ENCODE measurements around the gene CXCL16.
A peak's percentile ranks its signal among the peaks of the same experiment; 100 is the strongest.

Gene CXCL16

GRCh38 chr17:4786516-4786915 is 46.8 kb upstream of the CXCL16 start:
- H3K14ac ChIP-seq (ENCODE audit: low read length in 2 of 2), result no peak overlapping the region
- 86% methylated on average over 5 of the region's 6 CpGs for WGBS
- H3K4ac ChIP-seq (ENCODE audit: low read depth in 1 of 2, low read length in 2 of 2), result no peak overlapping the region

GRCh38 chr17:4786106-4786511 is 46.4 kb upstream of the CXCL16 start, which contains the start of gene VMO1:
Gene VMO1, minus strand, starts transcription at chr17:4786364. Its CDS starts 12 bp downstream, at chr17:4786352.
- no peak within 1 kb of the TSS for H2BK12ac ChIP-seq (ENCODE audit: low read length in 2 of 2)
- peak within 1 kb of the TSS in 1 of 2 experiments; percentile 9 for H3K23ac ChIP-seq (ENCODE audit: low read length in 2 of 2)
- H4K8ac ChIP-seq (ENCODE audit: low read length), result no peak within 1 kb of the TSS
- no peak within 1 kb of the TSS for H3K4ac ChIP-seq (ENCODE audit: low read depth in 1 of 2, low read length in 2 of 2)
- H3K9ac ChIP-seq (ENCODE audit: low read length), result peak within 1 kb of the TSS; percentile 46
- no peak within 1 kb of the TSS for H2AK5ac ChIP-seq (ENCODE audit: low read length, severe bottlenecking)
- no peaks in the 10 kb centered on the region for H3K36me3 ChIP-seq (ENCODE audit: control insufficient read depth in 1 of 2, insufficient read depth in 2 of 2, low read depth in 1 of 2, low read length in 2 of 2)
- no peak within 1 kb of the TSS for H2AFZ ChIP-seq (ENCODE audit: low read depth, low read length)
- H3K4me3 ChIP-seq (ENCODE audit: insufficient read depth in 1 of 2, low read depth in 1 of 2, low read length in 2 of 2), result peak within 1 kb of the TSS in 1 of 2 experiments; percentile 69
- 91% methylated on average over 20 of the region's 24 CpGs for WGBS
- peaks cover 15% of the 10 kb centered on the region for H3K4me1 ChIP-seq (ENCODE audit: control insufficient read depth, insufficient read depth, low read depth, low read length)
- H3K79me1 ChIP-seq (replicated peaks; ENCODE audit: low read length, poor library complexity, severe bottlenecking), result peaks cover 7% of the 10 kb centered on the region
- H2BK120ac ChIP-seq (ENCODE audit: low read depth, low read length), result no peak within 1 kb of the TSS
- H3K27ac ChIP-seq (ENCODE audit: low read length, poor library complexity, severe bottlenecking), result no peak within 1 kb of the TSS
- no peaks in the 10 kb centered on the region for H3K9me3 ChIP-seq (ENCODE audit: control insufficient read depth, low read length)
- H3K4me2 ChIP-seq (ENCODE audit: low read length, poor library complexity, severe bottlenecking), result no peak within 1 kb of the TSS
- no peak within 1 kb of the TSS for H3K14ac ChIP-seq (ENCODE audit: low read length in 2 of 2)
- H3K27me3 ChIP-seq (ENCODE audit: control insufficient read depth in 1 of 2, insufficient read depth in 1 of 2, low read length in 2 of 2), result peaks cover 8 to 34% of the 10 kb centered on the region in 2 experiments
- no peak within 1 kb of the TSS for H4K91ac ChIP-seq (ENCODE audit: low read length)
- DNase-seq, result no peak
- no peak within 1 kb of the TSS for H2BK15ac ChIP-seq (ENCODE audit: low read depth, poor library complexity, severe bottlenecking)
- no peak within 1 kb of the TSS for H2BK5ac ChIP-seq (ENCODE audit: low read depth, low read length, poor library complexity, severe bottlenecking)
- H3K18ac ChIP-seq (ENCODE audit: low read depth in 1 of 2, low read length in 2 of 2), result no peak within 1 kb of the TSS

More at GRCh38 chr17:4786516-4786915, 46.8 kb upstream of the CXCL16 start:
- no peak overlapping the region for H3K27ac ChIP-seq (ENCODE audit: low read length, poor library complexity, severe bottlenecking)
- H3K36me3 ChIP-seq (ENCODE audit: control insufficient read depth in 1 of 2, insufficient read depth in 2 of 2, low read depth in 1 of 2, low read length in 2 of 2), result no peaks in the 10 kb centered on the region
- no peak overlapping the region for H4K91ac ChIP-seq (ENCODE audit: low read length)
- H3K79me1 ChIP-seq (replicated peaks; ENCODE audit: low read length, poor library complexity, severe bottlenecking), result peaks cover 7% of the 10 kb centered on the region
- no peak overlapping the region for H2BK5ac ChIP-seq (ENCODE audit: low read depth, low read length, poor library complexity, severe bottlenecking)
- no peak overlapping the region for H4K8ac ChIP-seq (ENCODE audit: low read length)
- H2BK12ac ChIP-seq (ENCODE audit: low read length in 2 of 2), result no peak overlapping the region
- peaks cover 8 to 34% of the 10 kb centered on the region in 2 experiments for H3K27me3 ChIP-seq (ENCODE audit: control insufficient read depth in 1 of 2, insufficient read depth in 1 of 2, low read length in 2 of 2)
- H3K18ac ChIP-seq (ENCODE audit: low read depth in 1 of 2, low read length in 2 of 2), result no peak overlapping the region
- no peak for DNase-seq
- peak overlapping the region in 1 of 2 experiments; percentile 9 for H3K23ac ChIP-seq (ENCODE audit: low read length in 2 of 2)
- H3K4me3 ChIP-seq (ENCODE audit: insufficient read depth in 1 of 2, low read depth in 1 of 2, low read length in 2 of 2), result peak overlapping the region in 1 of 2 experiments; percentile 69
- peaks cover 15% of the 10 kb centered on the region for H3K4me1 ChIP-seq (ENCODE audit: control insufficient read depth, insufficient read depth, low read depth, low read length)
- no peak overlapping the region for H3K4me2 ChIP-seq (ENCODE audit: low read length, poor library complexity, severe bottlenecking)
- H3K9ac ChIP-seq (ENCODE audit: low read length), result peak overlapping the region; percentile 46
- H3K9me3 ChIP-seq (ENCODE audit: control insufficient read depth, low read length), result no peaks in the 10 kb centered on the region
- no peak overlapping the region for H2AFZ ChIP-seq (ENCODE audit: low read depth, low read length)
- H2BK120ac ChIP-seq (ENCODE audit: low read depth, low read length), result no peak overlapping the region
- H2AK5ac ChIP-seq (ENCODE audit: low read length, severe bottlenecking), result no peak overlapping the region
- H2BK15ac ChIP-seq (ENCODE audit: low read depth, poor library complexity, severe bottlenecking), result no peak overlapping the region

GRCh38 chr17:4785311-4786105 is 45.8 kb upstream of the CXCL16 start:
- Histone ChIP-seq H2BK5ac (ENCODE audit: low read depth, low read length, poor library complexity, severe bottlenecking) (no peak overlapping the region), H3K4me2 (ENCODE audit: low read length, poor library complexity, severe bottlenecking) (no peak overlapping the region), H3K4me3 (ENCODE audit: insufficient read depth in 1 of 2, low read depth in 1 of 2, low read length in 2 of 2) (peak overlapping the region in 1 of 2 experiments; percentile 69), H2BK12ac (ENCODE audit: low read length in 2 of 2) (no peak overlapping the region), H3K18ac (ENCODE audit: low read depth in 1 of 2, low read length in 2 of 2) (no peak overlapping the region), H3K36me3 (ENCODE audit: control insufficient read depth in 1 of 2, insufficient read depth in 2 of 2, low read depth in 1 of 2, low read length in 2 of 2) (no peaks in the 10 kb centered on the region), H2AFZ (ENCODE audit: low read depth, low read length) (no peak overlapping the region), H3K27ac (ENCODE audit: low read length, poor library complexity, severe bottlenecking) (no peak overlapping the region), H4K8ac (ENCODE audit: low read length) (no peak overlapping the region), H3K23ac (ENCODE audit: low read length in 2 of 2) (no peak overlapping the region), H2BK15ac (ENCODE audit: low read depth, poor library complexity, severe bottlenecking) (no peak overlapping the region), H3K79me1 (replicated peaks; ENCODE audit: low read length, poor library complexity, severe bottlenecking) (peaks cover 7% of the 10 kb centered on the region), H3K4ac (ENCODE audit: low read depth in 1 of 2, low read length in 2 of 2) (no peak overlapping the region), H2BK120ac (ENCODE audit: low read depth, low read length) (no peak overlapping the region), H3K9ac (ENCODE audit: low read length) (peak overlapping the region; percentile 46), H3K9me3 (ENCODE audit: control insufficient read depth, low read length) (no peaks in the 10 kb centered on the region), H4K91ac (ENCODE audit: low read length) (no peak overlapping the region), H3K27me3 (ENCODE audit: control insufficient read depth in 1 of 2, insufficient read depth in 1 of 2, low read length in 2 of 2) (peaks cover 8 to 39% of the 10 kb centered on the region in 2 experiments), H3K4me1 (ENCODE audit: control insufficient read depth, insufficient read depth, low read depth, low read length) (peaks cover 15% of the 10 kb centered on the region), H2AK5ac (ENCODE audit: low read length, severe bottlenecking) (no peak overlapping the region), H3K14ac (ENCODE audit: low read length in 2 of 2) (no peak overlapping the region)
- WGBS, result 93% methylated on average over 61 of the region's 61 CpGs
- no peak for DNase-seq

- Histone ChIP-seq H2BK120ac (ENCODE audit: low read depth, low read length) (no peak overlapping the region), H3K4me2 (ENCODE audit: low read length, poor library complexity, severe bottlenecking) (no peak overlapping the region), H2BK12ac (ENCODE audit: low read length in 2 of 2) (no peak overlapping the region), H2BK5ac (ENCODE audit: low read depth, low read length, poor library complexity, severe bottlenecking) (no peak overlapping the region), H4K91ac (ENCODE audit: low read length) (no peak overlapping the region), H3K27ac (ENCODE audit: low read length, poor library complexity, severe bottlenecking) (no peak overlapping the region), H3K27me3 (ENCODE audit: control insufficient read depth in 1 of 2, insufficient read depth in 1 of 2, low read length in 2 of 2) (peaks cover 19 to 60% of the 10 kb centered on the region in 2 experiments), H3K9ac (ENCODE audit: low read length) (no peak overlapping the region), H3K79me1 (replicated peaks; ENCODE audit: low read length, poor library complexity, severe bottlenecking) (no peaks in the 10 kb centered on the region), H2BK15ac (ENCODE audit: low read depth, poor library complexity, severe bottlenecking) (no peak overlapping the region), H3K18ac (ENCODE audit: low read depth in 1 of 2, low read length in 2 of 2) (no peak overlapping the region), H3K4me3 (ENCODE audit: insufficient read depth in 1 of 2, low read depth in 1 of 2, low read length in 2 of 2) (no peak overlapping the region), H2AK5ac (ENCODE audit: low read length, severe bottlenecking) (no peak overlapping the region), H3K36me3 (ENCODE audit: control insufficient read depth in 1 of 2, insufficient read depth in 2 of 2, low read depth in 1 of 2, low read length in 2 of 2) (no peaks in the 10 kb centered on the region), H3K14ac (ENCODE audit: low read length in 2 of 2) (no peak overlapping the region), H2AFZ (ENCODE audit: low read depth, low read length) (no peak overlapping the region), H3K23ac (ENCODE audit: low read length in 2 of 2) (no peak overlapping the region), H3K9me3 (ENCODE audit: control insufficient read depth, low read length) (no peaks in the 10 kb centered on the region), H4K8ac (ENCODE audit: low read length) (no peak overlapping the region), H3K4ac (ENCODE audit: low read depth in 1 of 2, low read length in 2 of 2) (no peak overlapping the region), H3K4me1 (ENCODE audit: control insufficient read depth, insufficient read depth, low read depth, low read length) (peaks cover 2% of the 10 kb centered on the region)
- no peak for DNase-seq
- WGBS, result 73% methylated on average over 28 of the region's 28 CpGs
Observed at GRCh38 chr17:4782652-4783051, 42.9 kb upstream of the CXCL16 start.

All from mesenchymal stem cell (in vitro differentiated cells and primary cell).